H9 (cell line): ENCODE results near the gene PDE5A. TPM values are rescaled to one million over a fixed set of nuclear protein-coding genes. Genes with fewer than 3 reads are reported as not detected.

Source experiments
- DNase-seq: peaks from one replicate; pipeline ENCODE4 v3.0.0-alpha.2; 2017
- H2AFZ ChIP-seq: one replicate; pipeline ENCODE4 v1.6.1; 2013; ENCODE audit warnings: mild to moderate bottlenecking, low read length, control low read depth, moderate library complexity
- H2AK5ac ChIP-seq: 2 replicates; pipeline ENCODE4 v1.6.1; 2013; ENCODE audit warnings: low read length, control low read depth, mixed read lengths; ENCODE audit not compliant: insufficient read length
- H2BK120ac ChIP-seq: one replicate; pipeline ENCODE4 v1.6.1; 2013; ENCODE audit warnings: low read depth, mild to moderate bottlenecking, low read length, control low read depth, inconsistent platforms; ENCODE audit not compliant: poor library complexity, severe bottlenecking
- H2BK12ac ChIP-seq: 2 replicates; pipeline ENCODE4 v1.6.1; 2013; ENCODE audit warnings: low read length, control low read depth, mixed read lengths, low read depth; ENCODE audit not compliant: insufficient read length
- H2BK15ac ChIP-seq: 2 replicates; pipeline ENCODE4 v1.6.1; 2013; ENCODE audit warnings: low read depth, low read length, control low read depth
- H2BK20ac ChIP-seq: one replicate; pipeline ENCODE4 v1.6.1; 2013; ENCODE audit warnings: low read depth, mild to moderate bottlenecking, low read length, control low read depth, inconsistent platforms; ENCODE audit not compliant: poor library complexity, severe bottlenecking
- H2BK5ac ChIP-seq: 2 replicates; pipeline ENCODE4 v1.6.1; 2013; ENCODE audit warnings: low read length, control low read depth, mixed read lengths; ENCODE audit not compliant: insufficient read length
- H3K14ac ChIP-seq: 2 replicates; pipeline ENCODE4 v1.6.1; 2013; ENCODE audit warnings: low read length, control low read depth; ENCODE audit not compliant: insufficient read depth
- H3K18ac ChIP-seq: 2 replicates; pipeline ENCODE4 v1.6.1; 2013; ENCODE audit warnings: low read depth, mild to moderate bottlenecking, mixed read lengths, low read length, control low read depth; ENCODE audit not compliant: insufficient read length
- H3K23ac ChIP-seq: 2 replicates; pipeline ENCODE4 v1.6.1; 2013; ENCODE audit warnings: low read length, control low read depth, mixed read lengths, low read depth; ENCODE audit not compliant: insufficient read length
- H3K23me2 ChIP-seq: 2 replicates; pipeline ENCODE4 v1.6.1; 2013; ENCODE audit warnings: low read depth, mild to moderate bottlenecking, mixed read lengths, low read length, control low read depth; ENCODE audit not compliant: insufficient read length, poor library complexity, severe bottlenecking
- H3K27ac ChIP-seq: 2 replicates; pipeline ENCODE4 v1.5.1; 2013; ENCODE audit warnings: low read length, control low read depth, mixed read lengths, low read depth; ENCODE audit not compliant: insufficient read length
- H3K27me3 ChIP-seq: 2 replicates; pipeline ENCODE4 v1.6.1; 2013; ENCODE audit warnings: low read length, control low read depth, inconsistent platforms; ENCODE audit not compliant: insufficient read depth
- H3K4ac ChIP-seq: 2 replicates; pipeline ENCODE4 v1.6.1; 2013; ENCODE audit warnings: low read depth, mild to moderate bottlenecking, control low read depth, inconsistent platforms, low read length, moderate library complexity
- H3K4me1 ChIP-seq: 2 replicates; pipeline ENCODE4 v1.6.1; 2013; ENCODE audit warnings: low read length, control low read depth, inconsistent platforms; ENCODE audit not compliant: insufficient read depth
- H3K4me2 ChIP-seq: 2 replicates; pipeline ENCODE4 v1.6.1; 2013; ENCODE audit warnings: low read length, control low read depth, mixed read lengths; ENCODE audit not compliant: insufficient read length, insufficient read depth
- H3K56ac ChIP-seq: 2 replicates; pipeline ENCODE4 v1.6.1; 2013; ENCODE audit warnings: low read depth, mild to moderate bottlenecking, mixed read lengths, low read length, control low read depth; ENCODE audit not compliant: insufficient read length
- H3K79me1 ChIP-seq: 2 replicates; pipeline ENCODE4 v1.6.1; 2013; ENCODE audit warnings: low read depth, mild to moderate bottlenecking, moderate library complexity, low read length, control low read depth, inconsistent platforms; ENCODE audit not compliant: insufficient read depth, poor library complexity, severe bottlenecking
- H3K79me2 ChIP-seq: 2 replicates; pipeline ENCODE4 v1.6.1; 2013; ENCODE audit warnings: low read length, control low read depth, inconsistent platforms; ENCODE audit not compliant: insufficient read depth
- H3K9ac ChIP-seq: 2 replicates; pipeline ENCODE4 v1.6.1; 2013; ENCODE audit warnings: low read length, control low read depth, mixed read lengths; ENCODE audit not compliant: insufficient read length; ENCODE audit errors: extremely low read depth
- H3K9me3 ChIP-seq: one replicate; pipeline ENCODE4 v1.6.1; 2013; ENCODE audit warnings: low read depth, low read length, inconsistent platforms; ENCODE audit not compliant: control insufficient read depth
- H3T11ph ChIP-seq: one replicate; pipeline ENCODE4 v1.6.1; 2013; ENCODE audit warnings: mild to moderate bottlenecking, low read length, control low read depth, inconsistent platforms
- H4K20me1 ChIP-seq: one replicate; pipeline ENCODE4 v1.6.1; 2013; ENCODE audit not compliant: control insufficient read depth, insufficient read length, insufficient read depth
- H4K5ac ChIP-seq: 2 replicates; pipeline ENCODE4 v1.6.1; 2013; ENCODE audit warnings: low read depth, mild to moderate bottlenecking, mixed read lengths, low read length, control low read depth; ENCODE audit not compliant: insufficient read length
- H4K8ac ChIP-seq: replicated peaks from 2 replicates; pipeline ENCODE4 v1.6.1; 2013; ENCODE audit warnings: low read length, control low read depth, mixed read lengths, low read depth; ENCODE audit not compliant: insufficient read length
- H4K91ac ChIP-seq: 2 replicates; pipeline ENCODE4 v1.6.1; 2013; ENCODE audit warnings: low read depth, mild to moderate bottlenecking, moderate library complexity, mixed read lengths, low read length, control low read depth; ENCODE audit not compliant: insufficient read length
- H3K27ac Mint-ChIP-seq, 3 experiments: 2 replicates in 2 of 3; 3 replicates in 1 of 3; pipeline ENCODE4 v1.8.0; 2020 to 2021; ENCODE audit warnings: mixed read lengths in 3 of 3, mild to moderate bottlenecking in 1 of 3, moderate library complexity in 1 of 3
- H3K27me3 Mint-ChIP-seq: 2 replicates; pipeline ENCODE4 v1.8.0; 2021; ENCODE audit warnings: low read depth, mild to moderate bottlenecking, moderate library complexity, mixed read lengths
- H3K36me3 Mint-ChIP-seq, 3 experiments: 2 replicates in 2 of 3; 3 replicates in 1 of 3; pipeline ENCODE4 v1.8.0; 2020 to 2021; ENCODE audit warnings: low read depth in 3 of 3, mixed read lengths in 3 of 3; ENCODE audit not compliant: insufficient read depth in 1 of 3
- H3K4me1 Mint-ChIP-seq, 2 experiments: 2 replicates each; pipeline ENCODE4 v1.8.0; 2020; ENCODE audit warnings: mixed read lengths in 2 of 2
- H3K4me3 Mint-ChIP-seq, 2 experiments: 2 replicates in 1 of 2; 3 replicates in 1 of 2; pipeline ENCODE4 v1.8.0; 2020 to 2021; ENCODE audit warnings: mild to moderate bottlenecking in 2 of 2, mixed read lengths in 2 of 2, moderate library complexity in 1 of 2
- H3K9me3 Mint-ChIP-seq, 2 experiments: 2 replicates in 1 of 2; 3 replicates in 1 of 2; pipeline ENCODE4 v1.8.0; 2020; ENCODE audit warnings: mild to moderate bottlenecking in 2 of 2, mixed read lengths in 2 of 2, moderate library complexity in 1 of 2
- CTCF ChIP-seq: fragments of 200-600 bp; sonication (generic); conservative IDR thresholded peaks from 3 replicates; pipeline ENCODE4 v1.8.0; 2021; ENCODE audit warnings: antibody characterized with exemption, mild to moderate bottlenecking
- WGBS: extraction: QIAGEN DNeasy Blood & Tissue Kit; methylation state at CpG from one replicate; pipeline ENCODE4 v1.1.7; 2013; ENCODE audit warnings: missing lambda C conversion rate, low lambda C conversion rate, mixed read lengths; ENCODE audit not compliant: insufficient read length; ENCODE audit errors: extremely low coverage; 5-methylcytosine and 5-hydroxymethylcytosine counted together
- total RNA-seq: library from RNA; stranded (reverse); gene quantifications from 2 replicates; pipeline ENCODE4 v1.2.1, GENCODE V29; 2021

Gene PDE5A
- total RNA-seq, 1 experiment from 2014 or later, result 15.7 TPM

- H3K4me1 Mint-ChIP-seq, result 0 out of 4 replicates have a peak, but pooled peaks cover 0 to 2% of the 10 kb centered on the region in 2 experiments
- H3K27ac ChIP-seq, result no peak overlapping the region
Observed at GRCh38 chr4:119646347-119647071, 17.9 kb upstream of the PDE5A start.

More at GRCh38 chr4:119646347-119647071, 17.9 kb upstream of the PDE5A start:
- Histone ChIP-seq H2BK120ac (no peak overlapping the region), H4K5ac (no peak overlapping the region), H2AK5ac (no peak overlapping the region), H3T11ph (no peak overlapping the region), H3K79me1 (no peaks in the 10 kb centered on the region), H3K4me1 (no peaks in the 10 kb centered on the region), H3K23ac (no peak overlapping the region), H2BK20ac (no peak overlapping the region), H2BK12ac (no peak overlapping the region), H3K9me3 (no peaks in the 10 kb centered on the region), H3K14ac (no peak overlapping the region), H3K23me2 (no peaks in the 10 kb centered on the region), H4K91ac (no peak overlapping the region), H4K20me1 (no peaks in the 10 kb centered on the region), H3K18ac (no peak overlapping the region), H3K79me2 (no peaks in the 10 kb centered on the region), H2AFZ (no peak overlapping the region), H3K56ac (no peak overlapping the region), H3K27me3 (no peaks in the 10 kb centered on the region), H3K4ac (no peak overlapping the region), H3K4me2 (no peak overlapping the region), H4K8ac (no peak overlapping the region), H3K9ac (no peak overlapping the region), H2BK15ac (no peak overlapping the region), H2BK5ac (no peak overlapping the region)
- TF ChIP-seq CTCF, result no peak
- H3K27me3 Mint-ChIP-seq, result no peaks in the 10 kb centered on the region; the same call in 1 of the 2 replicates
- no CpG with 5 or more reads among the region's 5 CpGs for WGBS
- H3K9me3 Mint-ChIP-seq, result no peaks in the 10 kb centered on the region
- no peak overlapping the region for H3K4me3 Mint-ChIP-seq
- H3K27ac Mint-ChIP-seq, result 0 out of 7 replicates have a peak overlapping the region, but pooled peaks of 1 of the 3 experiments have one; percentile 38
- H3K36me3 Mint-ChIP-seq, result no peaks in the 10 kb centered on the region
- no peak for DNase-seq
